ENCODE data around the gene EFTUD2. TPM values are rescaled to one million over a fixed set of nuclear protein-coding genes. Genes with fewer than 3 reads are reported as not detected.

EFTUD2 gene
- total RNA-seq, 2 donors from 2014 or later: 56.0 to 88.0 TPM

- Histone ChIP-seq H3K4me1 (replicated peaks) (no peaks in the 10 kb centered on the region), H3K36me3 (no peaks in the 10 kb centered on the region), H3K27me3 (replicated peaks; ENCODE audit: insufficient read depth) (no peaks in the 10 kb centered on the region), H3K9me3 (no peaks in the 10 kb centered on the region), H3K27ac (no peak overlapping the region), H3K4me3 (no peak overlapping the region)
- DNase-seq (ENCODE audit: low spot score): no peak
- 80% methylated on average over 3 of the region's 3 CpGs for WGBS
- no peak for TF ChIP-seq POLR2AphosphoS5 (IDR thresholded peaks at IDR 0.05)
- no peak for TF ChIP-seq POLR2A (IDR thresholded peaks at IDR 0.05)
- no peak for TF ChIP-seq CTCF (IDR thresholded peaks at IDR 0.05)
- intact Hi-C loops (cut with DNase I): no loop called here
These were observed 58.3 kb downstream of the EFTUD2 start for GRCh38 chr17:44840936-44841335.

GRCh38 chr17:44840274-44840673 lies 59.0 kb downstream of the EFTUD2 start:
- Histone ChIP-seq H3K27me3 (replicated peaks; ENCODE audit: insufficient read depth) (no peaks in the 10 kb centered on the region), H3K9me3 (no peaks in the 10 kb centered on the region), H3K4me3 (no peak overlapping the region), H3K36me3 (no peaks in the 10 kb centered on the region), H3K27ac (no peak overlapping the region), H3K4me1 (replicated peaks) (no peaks in the 10 kb centered on the region)
- 84% methylated on average over 4 of the region's 4 CpGs for WGBS
- DNase-seq (ENCODE audit: low spot score): no peak
- intact Hi-C loops (cut with DNase I): no loop called here
- no peak for TF ChIP-seq POLR2AphosphoS5 (IDR thresholded peaks at IDR 0.05)
- no peak for TF ChIP-seq POLR2A (IDR thresholded peaks at IDR 0.05)
- TF ChIP-seq CTCF (IDR thresholded peaks at IDR 0.05): no peak

- intact Hi-C loops (cut with DNase I): no loop called here
- Histone ChIP-seq H3K27me3 (replicated peaks; ENCODE audit: insufficient read depth) (no peaks in the 10 kb centered on the region), H3K36me3 (no peaks in the 10 kb centered on the region), H3K4me1 (replicated peaks) (no peaks in the 10 kb centered on the region), H3K4me3 (no peak overlapping the region), H3K9me3 (no peaks in the 10 kb centered on the region), H3K27ac (no peak overlapping the region)
- DNase-seq (ENCODE audit: low spot score): no peak
- WGBS: 70% methylated on average over 2 of the region's 2 CpGs
- TF ChIP-seq POLR2AphosphoS5 (IDR thresholded peaks at IDR 0.05) (no peak), CTCF (IDR thresholded peaks at IDR 0.05) (no peak), POLR2A (IDR thresholded peaks at IDR 0.05) (no peak)
These were observed 62.0 kb downstream of the EFTUD2 start for GRCh38 chr17:44837196-44837595.

- H3K9me3 ChIP-seq: no peaks in the 10 kb centered on the region
- peaks cover 7% of the 10 kb centered on the region for H3K27me3 ChIP-seq (replicated peaks; ENCODE audit: insufficient read depth)
- DNase-seq (ENCODE audit: low spot score): no peak
- H3K36me3 ChIP-seq: no peaks in the 10 kb centered on the region
- H3K4me3 ChIP-seq: no peak overlapping the region
- intact Hi-C loops (cut with DNase I): no loop called here
- TF ChIP-seq CTCF (IDR thresholded peaks at IDR 0.05) (no peak), POLR2AphosphoS5 (IDR thresholded peaks at IDR 0.05) (no peak), POLR2A (IDR thresholded peaks at IDR 0.05) (no peak)
- WGBS: 78% methylated on average over 5 of the region's 5 CpGs
- no peaks in the 10 kb centered on the region for H3K4me1 ChIP-seq (replicated peaks)
- no peak overlapping the region for H3K27ac ChIP-seq
These were observed 66.4 kb downstream of the EFTUD2 start for GRCh38 chr17:44832805-44833204.

- 96% methylated on average over 12 of the region's 12 CpGs for WGBS
- no peak for TF ChIP-seq CTCF (IDR thresholded peaks at IDR 0.05)
- TF ChIP-seq POLR2A (IDR thresholded peaks at IDR 0.05): no peak
- TF ChIP-seq POLR2AphosphoS5 (IDR thresholded peaks at IDR 0.05): no peak
- no peak for DNase-seq (ENCODE audit: low spot score)
- H3K4me1 ChIP-seq (replicated peaks): no peaks in the 10 kb centered on the region
- intact Hi-C loops (cut with DNase I): no loop called here
- no peak overlapping the region for H3K4me3 ChIP-seq
- H3K27me3 ChIP-seq (replicated peaks; ENCODE audit: insufficient read depth): peaks cover 12% of the 10 kb centered on the region
- no peak overlapping the region for H3K27ac ChIP-seq
- no peaks in the 10 kb centered on the region for H3K9me3 ChIP-seq
- no peaks in the 10 kb centered on the region for H3K36me3 ChIP-seq
These were observed 67.9 kb downstream of the EFTUD2 start for GRCh38 chr17:44831371-44831770.
